DND-41 (cell line): ENCODE results near the gene EPHX1.

ENCODE experiments used
- ATAC-seq: fragments of 200-7000 bp; cut with Tn5 transposase; 3 replicates; pipeline ENCODE4 v1.9.1; 2021; ENCODE audit warnings: low read depth; ENCODE audit not compliant: insufficient read depth
- DNase-seq: peaks from one replicate; pipeline ENCODE4 v3.0.0-alpha.2; 2020
- H2AFZ ChIP-seq: 2 replicates; pipeline ENCODE4 v1.6.0; 2012; ENCODE audit warnings: low read depth, low read length
- H3K27ac ChIP-seq: 2 replicates; pipeline ENCODE4 v1.5.1; 2012; ENCODE audit warnings: low read length, inconsistent platforms
- H3K27me3 ChIP-seq: fragments of 200-600 bp; sonication (generic); 2 replicates; pipeline ENCODE4 v1.6.0; 2012; ENCODE audit warnings: low read length, mild to moderate bottlenecking, inconsistent platforms; ENCODE audit not compliant: insufficient read depth, poor library complexity
- H3K36me3 ChIP-seq: 2 replicates; pipeline ENCODE4 v1.5.1; 2012; ENCODE audit warnings: low read length, inconsistent platforms; ENCODE audit not compliant: insufficient read depth
- H3K4me1 ChIP-seq: 2 replicates; pipeline ENCODE4 v1.5.1; 2012; ENCODE audit warnings: mild to moderate bottlenecking, low read length; ENCODE audit not compliant: insufficient read depth
- H3K4me2 ChIP-seq: 2 replicates; pipeline ENCODE4 v1.6.0; 2012; ENCODE audit warnings: mild to moderate bottlenecking, moderate library complexity, low read length, inconsistent platforms; ENCODE audit not compliant: insufficient read depth
- H3K4me3 ChIP-seq, 2 experiments: fragments of 200-600 bp in 1 of 2; shearing (Covaris generic) in 1 of 2; 2 replicates each; pipeline ENCODE4 v1.5.1; 2012 to 2016; ENCODE audit warnings: inconsistent platforms in 2 of 2, low read length in 2 of 2, mild to moderate bottlenecking in 2 of 2, low read depth in 1 of 2, moderate library complexity in 1 of 2
- H3K79me2 ChIP-seq: 2 replicates; pipeline ENCODE4 v1.6.0; 2012; ENCODE audit warnings: low read length, inconsistent platforms; ENCODE audit not compliant: insufficient read depth
- H3K9ac ChIP-seq: 2 replicates; pipeline ENCODE4 v1.6.0; 2012; ENCODE audit warnings: low read depth, mild to moderate bottlenecking, inconsistent platforms, low read length, moderate library complexity
- H3K9me3 ChIP-seq: 2 replicates; pipeline ENCODE4 v1.5.1; 2012; ENCODE audit warnings: low read length, moderate library complexity, mild to moderate bottlenecking, inconsistent platforms; ENCODE audit not compliant: insufficient read depth, severe bottlenecking
- H4K20me1 ChIP-seq: 2 replicates; pipeline ENCODE4 v1.6.0; 2012; ENCODE audit warnings: low read length; ENCODE audit not compliant: insufficient read depth
- CTCF ChIP-seq: IDR thresholded peaks from 2 replicates; pipeline ENCODE4 v1.5.1; 2012; ENCODE audit warnings: borderline replicate concordance, low read length, moderate library complexity, mild to moderate bottlenecking; ENCODE audit not compliant: poor library complexity, severe bottlenecking; ENCODE audit errors: extremely low read depth
- EZH2 ChIP-seq: IDR thresholded peaks from 3 replicates; pipeline ENCODE4 v1.6.1; 2012; ENCODE audit warnings: borderline replicate concordance, low read depth, mild to moderate bottlenecking, moderate library complexity, low read length, inconsistent platforms; ENCODE audit not compliant: severe bottlenecking

EPHX1 gene

GRCh38 chr1:225860107-225860506 is 50.2 kb downstream of the EPHX1 start:
- peaks cover 7% of the 10 kb centered on the region for H3K36me3 ChIP-seq
- H3K79me2 ChIP-seq, result no peaks in the 10 kb centered on the region
- no peaks in the 10 kb centered on the region for H3K27me3 ChIP-seq

GRCh38 chr1:225860876-225861441 is 51.0 kb downstream of the EPHX1 start:
- no peak for ATAC-seq
- Histone ChIP-seq H3K27me3 (no peaks in the 10 kb centered on the region), H3K36me3 (peaks cover 7% of the 10 kb centered on the region), H3K4me3 (no peak overlapping the region), H2AFZ (no peak overlapping the region), H3K79me2 (no peaks in the 10 kb centered on the region), H3K27ac (no peak overlapping the region), H4K20me1 (no peaks in the 10 kb centered on the region), H3K9me3 (no peaks in the 10 kb centered on the region), H3K4me1 (peaks cover 5% of the 10 kb centered on the region), H3K4me2 (no peak overlapping the region), H3K9ac (no peak overlapping the region)
- DNase-seq, result no peak
- TF ChIP-seq EZH2 (no peak), CTCF (no peak)

More at GRCh38 chr1:225860107-225860506, 50.2 kb downstream of the EPHX1 start:
- Histone ChIP-seq H3K4me1 (no peaks in the 10 kb centered on the region), H3K4me2 (no peak overlapping the region), H2AFZ (no peak overlapping the region), H4K20me1 (no peaks in the 10 kb centered on the region), H3K4me3 (no peak overlapping the region), H3K27ac (no peak overlapping the region), H3K9ac (no peak overlapping the region), H3K9me3 (no peaks in the 10 kb centered on the region)
- TF ChIP-seq CTCF, result no peak
- TF ChIP-seq EZH2, result no peak
- no peak for DNase-seq
- no peak for ATAC-seq

GRCh38 chr1:225861834-225862580 is 52.1 kb downstream of the EPHX1 start:
- ATAC-seq, result no peak
- no peak for DNase-seq
- Histone ChIP-seq H3K4me2 (no peak overlapping the region), H3K79me2 (no peaks in the 10 kb centered on the region), H2AFZ (no peak overlapping the region), H3K4me1 (peaks cover 14% of the 10 kb centered on the region), H3K9ac (no peak overlapping the region), H4K20me1 (no peaks in the 10 kb centered on the region), H3K36me3 (peaks cover 7% of the 10 kb centered on the region), H3K9me3 (no peaks in the 10 kb centered on the region), H3K27ac (no peak overlapping the region), H3K27me3 (no peaks in the 10 kb centered on the region), H3K4me3 (no peak overlapping the region)
- TF ChIP-seq CTCF (no peak), EZH2 (no peak)
